Panc1 (cell line): ENCODE data around the gene DPEP1. TPM values are rescaled to one million over a fixed set of nuclear protein-coding genes. Genes with fewer than 3 reads are reported as not detected.

ENCODE experiments used
- ATAC-seq: fragments of 200-7000 bp; cut with Tn5 transposase; 2 replicates; pipeline ENCODE4 v1.9.1; 2020; ENCODE audit warnings: mild to moderate bottlenecking, moderate library complexity
- BruUV-seq: library from RNA; stranded (reverse); fragments of 400-500 nt; replicated peaks from 2 replicates; lab custom pipeline; 2021; lab: Mats Ljungman, UMichigan
- CTCF ChIA-PET: fragments of 300-600 bp; sonication (Branson Sonifier 250); formaldehyde crosslinking; loops from one replicate; lab custom pipeline; 2022; ENCODE audit warnings: antibody characterized with exemption; lab: Charles Lee
- POLR2A ChIA-PET: fragments of 300-600 bp; sonication (Branson Sonifier 250); formaldehyde crosslinking; loops from one replicate; lab custom pipeline; 2022; ENCODE audit warnings: antibody characterized with exemption; lab: Charles Lee
- DNase-seq: peaks from one replicate; pipeline ENCODE4 v3.0.0-alpha.2; 2010; ENCODE audit warnings: low read depth, low spot score
- H3K27ac ChIP-seq: 2 replicates; pipeline ENCODE4 v1.5.1; 2011; ENCODE audit warnings: mild to moderate bottlenecking, low read length, inconsistent platforms
- H3K27me3 ChIP-seq: fragments of 200-500 bp; sonication (Bioruptor generic); 2 replicates; pipeline ENCODE4 v1.6.0; 2014; ENCODE audit warnings: low read length, inconsistent platforms; ENCODE audit not compliant: control insufficient read depth, insufficient read depth
- H3K36me3 ChIP-seq: fragments of 200-500 bp; sonication (Bioruptor generic); 2 replicates; pipeline ENCODE4 v1.5.1; 2014; ENCODE audit warnings: inconsistent platforms, mild to moderate bottlenecking, low read length, moderate library complexity; ENCODE audit not compliant: control insufficient read depth, insufficient read depth
- H3K4me1 ChIP-seq: 2 replicates; pipeline ENCODE4 v1.5.1; 2011; ENCODE audit warnings: inconsistent platforms, mild to moderate bottlenecking, low read length, moderate library complexity; ENCODE audit not compliant: control insufficient read depth, insufficient read depth
- H3K4me3 ChIP-seq, 2 experiments: 2 replicates each; pipeline ENCODE4 v1.5.1; 2011 to 2012; ENCODE audit warnings: low read depth in 2 of 2, low read length in 2 of 2, mild to moderate bottlenecking in 2 of 2, inconsistent platforms in 1 of 2, moderate library complexity in 1 of 2
- H3K9me3 ChIP-seq: fragments of 200-500 bp; sonication (Bioruptor generic); 2 replicates; pipeline ENCODE4 v1.5.1; 2014; ENCODE audit warnings: low read depth, mild to moderate bottlenecking, inconsistent platforms, low read length, moderate library complexity; ENCODE audit not compliant: control insufficient read depth, insufficient read depth
- CTCF ChIP-seq: fragments of 450-650 bp; IDR thresholded peaks from 2 replicates; pipeline ENCODE4 v1.5.1; 2017; ENCODE audit warnings: mild to moderate bottlenecking
- POLR2AphosphoS5 ChIP-seq: IDR thresholded peaks from 2 replicates; pipeline ENCODE4 v1.6.1; 2012; ENCODE audit warnings: mild to moderate bottlenecking, low read depth, low read length, moderate library complexity
- REST ChIP-seq, 2 experiments: IDR thresholded peaks; 2 replicates each; pipeline ENCODE4 v1.6.1; 2011 to 2012; ENCODE audit warnings: low read depth in 2 of 2, control low read depth in 1 of 2, low read length in 1 of 2, mild to moderate bottlenecking in 1 of 2, moderate library complexity in 1 of 2; ENCODE audit not compliant: insufficient read depth in 1 of 2
- SIN3A ChIP-seq: IDR thresholded peaks from 2 replicates; pipeline ENCODE4 v1.6.1; 2012; ENCODE audit warnings: low read depth, mild to moderate bottlenecking, low read length, moderate library complexity, borderline replicate concordance; ENCODE audit not compliant: insufficient read depth
- TCF7L2 ChIP-seq: IDR thresholded peaks from 2 replicates; pipeline ENCODE4 v1.6.1; 2011; ENCODE audit warnings: mild to moderate bottlenecking, low read depth, low read length, inconsistent platforms
- in situ Hi-C: cut with HindIII; loops from 2 replicates; pipeline ENCODE4 v1.10.0; 2016; ENCODE audit warnings: low sequenced_read_pairs, low pct_unique_long_range_greater_than_20kb
- intact Hi-C: fragments of 100-400 bp; cut with micrococcal nuclease; formaldehyde crosslinking; loops from one replicate; pipeline ENCODE4 v1.10.0; 2022; ENCODE audit not compliant: unreplicated experiment
- total RNA-seq: library from RNA; stranded (reverse); gene quantifications from one replicate; pipeline ENCODE4 v1.2.1, GENCODE V29; 2021; ENCODE audit not compliant: unreplicated experiment

The DPEP1 gene
- total RNA-seq, 1 experiment from 2014 or later, result 0.18 TPM

GRCh38 chr16:89584768-89585549 lies 28.5 kb upstream of the DPEP1 start:
- H3K36me3 ChIP-seq, result no peaks in the 10 kb centered on the region; the same call in 1 of the 2 replicates
- peaks cover 11% of the 10 kb centered on the region for H3K4me1 ChIP-seq
- ChIA-PET CTCF (interaction anchor here (0.6 kb wide), 1 partner anchor 73 kb away, joined by 12 read pairs; the partner anchor contains the start of genes CHMP1A and SPATA33), POLR2A (no interaction called here)
- no peak for TF ChIP-seq REST (IDR thresholded peaks at IDR 0.05; ENCODE audit: insufficient read depth in 1 of 2, low read depth in 2 of 2, low read length in 1 of 2)
- no peak for TF ChIP-seq CTCF
- no peak for TF ChIP-seq POLR2AphosphoS5
- TF ChIP-seq TCF7L2, result no peak
- TF ChIP-seq SIN3A, result no peak
- H3K27ac ChIP-seq, result no peak overlapping the region
- in situ Hi-C loops (no loop called here), intact Hi-C loops (no loop called here)
- H3K9me3 ChIP-seq, result no peaks in the 10 kb centered on the region
- no peak overlapping the region for H3K4me3 ChIP-seq
- DNase-seq, result no peak
- peak; percentile 43 for ATAC-seq
- H3K27me3 ChIP-seq, result no peaks in the 10 kb centered on the region
- no TSS peak for BruUV-seq

DNA sequence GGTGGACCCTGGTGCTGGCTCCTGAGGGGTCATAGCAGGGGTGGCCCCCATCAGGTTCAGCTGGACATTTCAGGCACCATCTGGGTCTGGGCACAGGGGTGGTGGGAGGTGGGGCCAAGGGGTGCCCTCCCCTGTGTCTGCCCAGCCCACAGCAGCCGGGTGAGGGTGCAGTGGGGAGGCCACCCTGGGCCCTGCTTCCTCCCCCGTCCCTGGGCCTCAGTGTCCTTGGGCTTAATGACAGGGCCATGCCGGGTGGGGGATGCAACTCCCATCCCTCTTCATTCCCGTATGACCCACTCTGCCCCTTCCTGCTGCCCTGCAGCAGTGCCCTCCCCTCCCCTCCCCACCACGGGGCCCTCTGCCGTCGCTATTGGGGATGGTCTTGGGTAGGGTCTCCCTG lies 27.2 kb upstream of the DPEP1 start:
- DNase-seq (no peak), ATAC-seq (0 out of 2 replicates have a peak, but pooled peaks have one; percentile 10)
- H3K4me3 ChIP-seq, result no peak overlapping the region
- H3K4me1 ChIP-seq, result peaks cover 11% of the 10 kb centered on the region
- no peak for TF ChIP-seq POLR2AphosphoS5
- no peak for TF ChIP-seq CTCF
- TF ChIP-seq SIN3A, result no peak
- TF ChIP-seq TCF7L2, result no peak
- TF ChIP-seq REST (IDR thresholded peaks at IDR 0.05; ENCODE audit: insufficient read depth in 1 of 2, low read depth in 2 of 2, low read length in 1 of 2), result no peak
- no peaks in the 10 kb centered on the region for H3K27me3 ChIP-seq
- in situ Hi-C loops (no loop called here), intact Hi-C loops (no loop called here)
- ChIA-PET POLR2A (no interaction called here), CTCF (no interaction called here)
- no TSS peak for BruUV-seq
- H3K27ac ChIP-seq, result no peak overlapping the region
- H3K9me3 ChIP-seq, result no peaks in the 10 kb centered on the region
- no peaks in the 10 kb centered on the region; the same call in 1 of the 2 replicates for H3K36me3 ChIP-seq
